ENCODE results near the gene EVA1A.
A peak's percentile ranks its signal among the peaks of the same experiment; 100 is the strongest.

The EVA1A gene, protein sequence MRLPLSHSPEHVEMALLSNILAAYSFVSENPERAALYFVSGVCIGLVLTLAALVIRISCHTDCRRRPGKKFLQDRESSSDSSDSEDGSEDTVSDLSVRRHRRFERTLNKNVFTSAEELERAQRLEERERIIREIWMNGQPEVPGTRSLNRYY

GRCh38 chr2:75560768-75561565 is at the start of gene EVA1A:
Gene EVA1A (minus strand): TSS chr2:75560939. CDS start chr2:75518140, 42,799 bp downstream.
- DNase-seq (ENCODE audit: low spot score), result no peak

DNA sequence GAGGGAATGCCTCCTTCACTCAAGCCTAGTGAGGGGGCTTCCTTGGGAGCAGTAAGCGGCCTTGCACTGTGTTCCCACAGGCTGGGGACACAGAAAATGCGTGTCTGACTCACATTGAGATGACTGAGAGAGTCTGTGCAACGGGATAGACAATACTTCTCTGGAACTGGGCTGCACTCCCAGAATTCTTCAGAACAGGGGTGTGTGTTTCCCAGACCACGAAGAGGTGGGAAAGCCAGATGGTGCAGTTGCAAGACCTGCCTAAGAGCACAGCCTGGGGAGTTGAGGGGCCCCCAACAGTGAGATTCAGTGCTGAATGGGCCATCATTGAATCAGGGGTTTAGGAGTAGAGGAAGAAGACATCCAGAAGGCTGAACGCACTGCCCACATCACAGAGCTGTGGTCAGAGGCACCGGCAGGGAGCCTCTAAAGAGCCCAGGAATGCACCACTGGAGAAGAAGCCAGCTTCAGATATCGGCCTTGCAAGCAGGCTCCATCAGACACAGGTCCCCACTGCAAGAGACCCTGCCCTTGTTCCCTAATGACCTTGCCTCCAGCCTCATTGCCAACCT is 49.3 kb upstream of the EVA1A start:
- DNase-seq (ENCODE audit: low spot score), result no peak

- DNase-seq (ENCODE audit: low spot score), result no peak
Measured at GRCh38 chr2:75609334-75609689, 48.6 kb upstream of the EVA1A start.

DNA sequence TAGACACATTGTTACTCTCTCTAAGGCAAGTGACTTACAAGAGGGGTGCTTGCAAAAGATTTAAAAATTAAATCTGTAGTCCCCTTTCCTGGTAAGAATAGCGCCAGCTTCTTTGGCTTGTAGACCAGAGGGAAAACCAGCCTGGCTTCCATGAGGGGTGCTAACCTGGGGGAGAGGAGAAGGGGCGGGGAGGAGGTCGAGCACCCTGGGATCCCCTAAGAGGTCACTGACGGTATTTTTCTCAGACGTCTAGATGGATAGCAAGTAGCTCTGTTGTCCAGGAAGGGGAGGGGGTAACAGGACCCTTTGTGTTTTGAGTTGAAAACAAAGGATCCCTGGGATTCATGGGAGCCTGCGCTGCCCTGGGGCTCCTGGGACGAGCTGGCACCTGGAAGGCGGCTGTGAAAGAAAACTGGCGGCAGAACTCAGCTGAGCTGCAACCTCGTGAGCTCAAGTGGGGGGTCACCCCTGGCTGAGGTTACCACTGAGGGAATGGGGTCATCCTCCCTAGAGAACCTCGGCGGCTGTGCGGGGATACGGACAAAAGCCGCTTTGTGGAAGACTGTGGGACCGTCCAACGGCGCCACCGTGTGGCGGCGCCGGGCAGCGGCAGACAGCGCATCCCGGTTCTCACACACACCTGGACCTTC is 48.1 kb upstream of the EVA1A start:
- DNase-seq (ENCODE audit: low spot score), result peak; percentile 72

DNA sequence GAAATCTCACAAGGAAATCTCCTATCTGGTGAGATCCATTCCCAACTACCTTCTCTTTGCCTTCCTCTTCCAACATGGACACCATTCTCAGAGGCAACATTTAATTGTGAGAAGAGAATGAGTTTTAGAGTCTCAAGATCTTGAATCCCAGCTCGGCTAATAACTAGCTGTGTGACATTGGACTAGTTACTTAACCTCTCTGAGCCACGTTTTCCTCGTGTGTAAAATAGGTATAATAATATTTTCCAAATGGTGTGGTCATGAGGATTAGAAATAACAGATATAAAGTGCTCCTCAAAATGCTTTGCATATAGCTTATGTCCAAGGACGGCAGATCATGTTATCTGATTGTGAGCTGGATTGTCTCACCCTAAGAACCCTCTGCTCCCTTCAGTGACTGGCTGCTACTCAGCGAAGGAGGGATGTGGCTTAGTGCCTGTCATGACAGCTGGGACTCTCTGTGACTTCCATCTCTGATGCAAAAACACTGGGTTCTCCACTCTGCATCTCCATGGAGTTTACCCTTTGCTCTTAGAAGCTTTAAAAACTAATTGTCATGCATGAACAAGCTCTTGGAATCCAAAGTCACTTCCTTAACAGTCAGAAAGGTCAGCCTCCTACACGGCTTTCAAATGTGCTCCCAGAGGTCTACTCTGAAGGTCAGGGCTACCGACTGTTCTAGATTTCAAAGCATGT is 47.4 kb upstream of the EVA1A start:
- DNase-seq (ENCODE audit: low spot score), result peak; percentile 39

DNA sequence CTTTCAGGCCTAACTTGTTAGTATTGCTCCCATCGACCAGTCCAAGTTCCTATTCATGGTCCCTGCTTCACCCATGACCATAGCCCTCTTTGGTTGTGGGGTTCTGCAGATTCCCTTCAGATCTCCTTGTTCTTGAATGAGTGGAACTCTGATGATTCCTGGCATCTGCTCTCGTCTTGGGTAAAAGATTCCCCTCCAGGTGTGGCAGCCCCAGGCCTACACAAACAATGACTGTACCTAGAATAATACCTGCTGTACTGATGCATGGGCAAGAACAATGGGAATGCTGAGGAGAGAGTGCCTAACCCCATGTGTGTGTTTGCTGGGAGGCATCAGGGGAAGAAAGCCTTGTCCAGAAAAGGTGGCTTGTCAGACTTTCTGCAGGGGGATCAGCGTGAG is 46.7 kb upstream of the EVA1A start:
- DNase-seq (ENCODE audit: low spot score), result no peak

GRCh38 chr2:75606761-75607399 is 46.1 kb upstream of the EVA1A start:
- no peak for DNase-seq (ENCODE audit: low spot score)

GRCh38 chr2:75605770-75606529 is 45.2 kb upstream of the EVA1A start:
- peak; percentile 53 for DNase-seq (ENCODE audit: low spot score)

DNA sequence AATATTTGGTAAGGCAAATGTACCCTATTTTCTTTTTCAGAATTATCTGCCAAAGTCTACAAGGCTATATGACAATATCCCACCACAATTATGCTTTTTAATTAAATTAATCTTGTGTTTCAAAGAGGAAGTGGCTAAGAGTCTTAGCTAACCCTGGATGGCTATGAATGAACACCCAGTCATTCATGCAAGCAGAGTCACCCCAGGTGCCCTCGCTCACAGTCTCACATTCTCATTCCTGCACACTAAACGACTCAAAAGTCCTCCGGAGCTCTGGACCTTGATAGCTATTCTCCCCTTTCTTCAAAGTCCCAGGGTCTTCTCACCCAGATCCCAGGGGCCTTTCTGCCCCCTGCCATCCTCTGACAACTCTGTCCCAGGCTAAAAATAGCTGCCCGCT is 43.7 kb upstream of the EVA1A start:
- no peak for DNase-seq (ENCODE audit: low spot score)

DNA sequence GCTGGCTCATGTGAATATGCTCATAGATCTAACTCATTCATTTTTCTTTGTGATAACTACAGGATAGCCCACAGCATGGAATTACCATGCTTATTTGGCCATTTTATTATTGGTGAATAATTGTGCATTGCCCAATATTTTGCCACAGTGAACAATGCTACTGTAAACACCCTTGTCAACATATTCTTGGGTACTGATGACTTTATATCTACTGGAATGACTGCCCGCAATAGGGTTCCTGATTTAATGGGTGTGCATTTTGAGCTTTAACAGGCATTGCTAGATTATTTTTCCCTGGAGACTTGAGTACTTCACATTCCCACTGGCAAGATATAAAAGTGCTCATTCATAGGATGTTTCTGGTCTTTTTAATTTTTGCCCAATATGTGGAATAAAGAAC is 42.7 kb upstream of the EVA1A start:
- DNase-seq (ENCODE audit: low spot score), result no peak

GRCh38 chr2:75602724-75603342 is 42.1 kb upstream of the EVA1A start:
- no peak for DNase-seq (ENCODE audit: low spot score)

GRCh38 chr2:75600461-75601011 is 39.8 kb upstream of the EVA1A start:
- DNase-seq (ENCODE audit: low spot score), result no peak

DNA sequence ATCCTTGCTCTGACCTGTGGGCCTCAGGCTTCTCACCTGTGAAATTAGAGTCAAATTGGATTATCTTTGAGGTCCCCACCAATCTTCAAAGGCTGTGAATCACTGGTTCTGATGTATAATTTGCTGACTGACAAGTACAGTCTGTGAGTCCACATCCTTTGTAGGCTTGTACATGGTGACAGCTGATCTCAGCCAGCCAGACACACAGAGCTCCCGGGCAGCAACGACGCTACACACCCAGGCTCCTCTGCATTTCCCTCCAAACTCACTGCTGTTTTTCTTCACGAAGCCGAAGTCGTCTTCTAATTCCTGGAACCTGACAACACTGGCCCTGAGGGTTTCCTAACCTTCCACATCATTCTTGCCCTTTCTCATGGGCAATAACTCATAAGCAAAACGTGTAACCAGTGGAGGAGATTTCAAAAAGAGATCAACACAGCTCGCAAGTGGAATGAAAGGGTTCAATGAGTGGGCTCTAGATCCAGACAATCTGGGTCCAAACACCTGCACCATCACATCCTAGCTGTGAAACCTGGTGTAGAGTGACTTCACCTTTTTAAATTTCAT is 37.9 kb upstream of the EVA1A start:
- no peak for DNase-seq (ENCODE audit: low spot score)

- DNase-seq (ENCODE audit: low spot score), result no peak
Measured at GRCh38 chr2:75597949-75598348, 37.2 kb upstream of the EVA1A start.

- DNase-seq (ENCODE audit: low spot score), result no peak
Measured at GRCh38 chr2:75596784-75597183, 36.0 kb upstream of the EVA1A start.

DNA sequence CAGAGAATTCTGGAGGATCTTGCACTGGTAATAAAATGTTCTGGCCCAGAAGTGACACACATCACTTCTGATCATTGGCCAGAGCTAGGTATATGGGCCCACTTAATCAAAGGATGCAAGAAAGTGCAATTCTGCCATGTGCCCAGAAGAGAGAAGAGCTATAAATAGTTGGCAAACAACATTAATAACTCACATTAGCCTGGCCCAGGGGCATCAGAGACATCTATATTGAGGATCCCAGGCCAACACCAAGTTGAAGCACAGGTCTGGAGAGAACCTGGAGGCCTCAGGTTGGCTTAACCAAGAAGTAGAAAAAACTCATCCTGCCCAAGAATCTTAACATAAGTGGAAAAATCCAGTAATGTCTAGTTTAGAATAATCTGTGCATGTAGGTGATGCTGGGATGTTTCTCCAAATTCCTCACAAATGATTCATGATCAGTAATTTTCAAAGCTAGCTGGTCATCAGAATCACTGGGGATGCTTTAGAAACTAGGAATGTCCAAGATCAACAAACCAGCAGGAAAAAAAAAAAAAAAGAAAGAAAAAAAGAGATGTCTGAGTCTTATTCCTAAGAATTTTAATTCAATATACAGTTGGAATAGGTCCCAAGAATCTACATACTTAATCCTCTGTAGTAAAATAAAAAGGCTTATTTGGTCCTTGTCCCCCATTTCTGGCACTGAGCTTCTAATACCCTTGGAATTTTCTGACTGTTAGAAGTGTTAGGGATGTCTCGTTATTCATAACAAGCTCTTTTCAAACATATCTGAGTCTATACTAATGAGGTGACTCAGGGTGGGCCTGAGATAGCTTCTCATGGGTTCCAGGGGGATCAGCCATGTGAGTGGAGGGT is 35.0 kb upstream of the EVA1A start:
- no peak for DNase-seq (ENCODE audit: low spot score)

GRCh38 chr2:75594596-75594995 is 33.9 kb upstream of the EVA1A start:
- DNase-seq (ENCODE audit: low spot score), result no peak

DNA sequence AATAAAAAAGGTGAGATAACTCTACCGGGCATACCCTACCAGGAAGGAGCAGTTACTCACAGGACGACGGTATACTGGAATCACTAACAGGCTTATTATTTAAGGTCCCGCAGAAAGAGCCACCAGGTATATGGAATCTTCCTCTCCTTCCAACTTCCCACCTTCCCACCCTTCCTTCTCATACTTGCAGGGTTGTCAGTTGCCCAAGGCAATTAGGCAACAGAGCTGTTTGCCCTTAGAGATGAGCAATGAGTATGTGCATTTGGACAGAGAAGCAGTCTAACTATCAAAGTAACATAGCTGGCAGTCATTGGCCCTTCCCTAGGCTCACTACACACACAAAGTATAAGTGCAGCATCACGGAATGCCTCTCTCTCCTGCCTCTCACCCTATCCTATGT is 32.1 kb upstream of the EVA1A start:
- DNase-seq (ENCODE audit: low spot score), result no peak

GRCh38 chr2:75592030-75592429 is 31.3 kb upstream of the EVA1A start:
- DNase-seq (ENCODE audit: low spot score), result no peak
